ENCODE data around the gene PALLD.
"Not testable (repeated sequence)": the region's sequence is repeated elsewhere in the genome, so short reads cannot be mapped to it uniquely, and the experiment has no call there.

Gene PALLD

DNA sequence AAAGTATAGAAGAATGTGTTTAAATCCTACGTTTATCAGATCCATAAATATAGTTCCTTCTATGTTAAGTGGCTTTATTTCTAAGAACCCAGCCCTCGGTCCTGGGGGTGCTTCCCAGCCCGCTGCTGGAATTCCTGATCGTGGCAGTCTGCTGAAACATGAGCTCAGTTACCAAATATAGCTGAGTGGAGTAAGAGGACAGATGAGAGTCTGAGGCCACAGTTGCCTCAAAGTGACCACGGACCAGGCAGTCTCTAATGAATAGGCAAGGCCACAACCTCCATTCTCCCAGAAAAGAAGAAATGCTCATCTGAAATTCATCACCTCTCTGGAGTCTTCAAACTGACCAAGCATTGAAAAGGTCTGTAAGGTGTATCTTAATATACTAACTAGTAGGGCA, at the start of gene PALLD:
TSS of gene PALLD (plus strand) at position 219 of the 400 bp plus-strand sequence.
- peak; percentile 10 to 17 for DNase-seq

DNA sequence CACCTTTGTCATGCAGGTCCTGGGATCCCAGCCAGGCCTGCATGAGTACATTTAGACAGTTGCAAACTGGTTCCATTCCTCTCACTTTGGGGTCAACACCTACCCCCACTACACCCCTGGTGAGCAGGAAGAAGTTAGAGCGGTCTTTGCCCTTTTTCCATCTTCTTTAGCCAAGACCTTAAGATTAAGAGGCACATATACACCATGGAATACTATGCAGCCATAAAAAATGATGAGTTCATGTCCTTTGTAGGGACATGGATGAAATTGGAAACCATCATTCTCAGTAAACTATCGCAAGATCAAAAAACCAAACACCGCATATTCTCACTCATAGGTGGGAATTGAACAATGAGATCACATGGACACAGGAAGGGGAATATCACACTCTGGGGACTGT, 47.8 kb upstream of the PALLD start:
- DNase-seq: not testable (repeated sequence)

DNA sequence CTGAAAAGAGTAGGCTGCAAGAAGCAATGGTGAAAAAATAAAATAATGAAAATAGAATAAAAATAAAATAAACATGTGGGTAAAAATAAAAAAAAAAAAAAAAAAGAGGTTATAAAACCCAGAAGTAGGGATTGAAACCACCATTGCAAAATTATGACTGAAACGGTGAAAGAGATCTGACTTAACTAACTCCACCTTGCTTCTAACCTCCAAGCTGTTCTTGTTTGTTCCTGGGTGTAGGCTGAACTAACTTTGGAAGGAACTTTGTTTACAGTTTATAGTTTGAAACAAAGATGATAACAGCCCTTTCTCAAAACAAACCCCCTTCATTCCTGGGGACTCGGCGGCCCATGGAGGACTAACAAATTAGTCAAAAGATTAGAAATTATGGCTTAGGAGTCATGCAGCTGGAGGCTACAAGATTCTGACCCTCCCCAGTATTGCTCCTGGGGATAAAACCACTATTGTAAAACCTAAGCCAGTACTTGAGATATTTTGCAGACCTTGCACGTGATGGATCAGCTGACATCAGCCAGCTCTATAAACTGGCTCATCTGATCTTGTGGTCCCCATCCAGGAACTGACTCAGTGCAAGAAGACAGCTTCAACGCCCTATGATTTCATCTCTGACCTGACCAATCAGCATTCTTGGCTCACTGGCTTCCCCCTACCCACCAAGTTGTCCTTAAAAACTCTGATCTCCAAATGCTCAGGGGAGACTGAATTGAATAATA, 47.0 kb upstream of the PALLD start:
- DNase-seq: no peak

DNA sequence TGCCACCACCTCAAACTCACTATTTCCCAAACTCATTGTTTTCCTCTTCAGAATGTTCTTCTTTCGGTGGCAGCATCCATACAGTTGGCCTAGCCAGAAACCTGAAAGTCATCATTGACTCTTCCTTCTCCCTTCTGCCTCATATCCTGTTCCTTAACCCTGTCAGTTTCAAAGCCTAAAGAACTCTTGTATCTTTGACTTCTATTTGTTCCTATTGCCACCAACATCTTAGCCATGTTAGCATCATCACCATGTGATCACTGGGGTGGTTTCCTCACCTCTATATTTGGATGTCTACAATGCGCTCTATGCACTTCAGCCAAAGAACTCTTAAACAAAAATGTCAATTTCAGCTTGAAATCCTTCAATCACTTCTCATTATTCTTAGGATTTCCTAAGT, 45.5 kb upstream of the PALLD start:
- no peak for DNase-seq

DNA sequence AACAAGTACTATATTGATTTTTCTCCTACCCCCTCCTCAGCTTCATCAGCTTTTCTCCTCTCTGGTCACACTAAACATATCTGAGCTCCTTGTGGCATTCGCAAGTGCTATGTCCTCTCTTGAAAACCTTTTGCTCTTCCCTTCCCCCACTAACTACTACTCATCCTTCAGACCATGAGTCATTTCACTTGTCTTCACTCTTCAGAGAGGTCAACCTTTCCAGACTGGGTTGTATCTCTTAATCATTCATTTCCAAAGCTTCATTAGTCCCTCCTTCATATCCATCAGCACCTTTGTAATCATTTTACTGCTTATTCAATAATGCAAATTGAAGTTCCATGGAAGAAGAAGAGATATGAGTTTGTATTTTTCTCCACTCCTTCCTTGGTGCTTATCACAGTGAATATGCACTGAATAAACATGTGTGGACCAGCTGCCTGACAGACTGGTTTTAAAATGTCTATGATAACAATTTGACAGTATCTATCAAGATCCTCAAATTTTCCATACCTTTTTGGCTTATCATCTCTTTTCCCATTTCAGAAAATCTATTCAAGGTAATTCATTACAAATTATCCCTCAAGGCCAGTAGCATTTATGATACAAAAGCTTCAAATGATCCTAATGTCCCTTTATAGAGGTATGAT, 45.0 kb upstream of the PALLD start:
- DNase-seq: no peak

DNA sequence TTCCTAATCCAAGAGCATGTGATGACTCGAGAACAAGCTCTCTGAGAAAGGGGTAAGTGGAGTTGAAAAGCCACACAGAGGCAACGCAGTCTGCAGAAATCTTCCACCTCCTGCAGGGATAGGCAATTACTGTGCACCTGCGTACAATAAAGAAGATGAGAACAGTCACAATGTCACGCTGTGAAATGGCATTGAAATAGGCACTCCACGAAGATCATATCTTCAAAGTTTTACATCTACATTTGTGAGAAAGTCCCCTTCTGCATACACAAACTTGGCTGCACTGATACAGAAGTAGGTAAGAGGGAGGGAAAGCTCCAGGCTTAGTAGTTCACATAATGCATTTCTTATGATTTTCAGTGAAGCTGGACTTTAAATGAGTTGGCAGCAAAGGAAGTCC, 43.7 kb upstream of the PALLD start:
- no peak for DNase-seq

DNA sequence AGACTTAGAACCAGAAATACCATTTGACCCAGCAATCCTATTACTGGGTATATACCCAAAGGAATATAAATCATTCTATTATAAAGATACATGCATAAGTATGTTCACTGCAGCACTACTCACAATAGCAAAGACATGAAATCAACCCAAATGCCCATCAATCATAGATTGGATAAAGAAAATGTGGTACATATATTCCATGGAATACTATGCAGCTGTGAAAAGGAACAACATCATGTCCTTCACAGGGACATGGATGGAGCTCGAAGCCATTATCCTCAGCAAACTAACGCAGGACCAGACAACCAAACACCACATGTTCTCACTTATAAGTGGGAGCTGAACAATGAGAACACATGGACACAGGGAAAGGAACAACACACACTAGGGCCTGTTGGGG, 38.6 kb upstream of the PALLD start:
- not testable (repeated sequence) for DNase-seq

DNA sequence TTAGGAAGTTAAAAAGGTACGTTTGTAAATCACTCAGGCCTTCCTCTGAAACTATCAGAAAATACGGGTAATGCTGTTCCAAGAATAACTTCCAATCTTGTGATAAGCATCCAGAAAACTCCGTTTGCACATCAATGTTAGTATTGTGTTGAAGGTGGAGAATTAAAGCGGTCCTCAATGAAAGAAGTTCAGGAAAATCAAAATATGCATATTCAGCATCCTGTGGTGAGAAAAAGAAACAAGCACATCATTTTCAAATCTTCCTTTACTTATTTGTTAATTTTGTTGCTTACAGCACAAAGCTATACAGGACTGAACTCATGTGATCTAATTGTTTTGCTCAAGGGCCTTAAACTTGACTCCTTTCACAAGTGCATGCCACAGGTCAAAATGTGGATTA, 35.0 kb upstream of the PALLD start:
- DNase-seq: no peak

DNA sequence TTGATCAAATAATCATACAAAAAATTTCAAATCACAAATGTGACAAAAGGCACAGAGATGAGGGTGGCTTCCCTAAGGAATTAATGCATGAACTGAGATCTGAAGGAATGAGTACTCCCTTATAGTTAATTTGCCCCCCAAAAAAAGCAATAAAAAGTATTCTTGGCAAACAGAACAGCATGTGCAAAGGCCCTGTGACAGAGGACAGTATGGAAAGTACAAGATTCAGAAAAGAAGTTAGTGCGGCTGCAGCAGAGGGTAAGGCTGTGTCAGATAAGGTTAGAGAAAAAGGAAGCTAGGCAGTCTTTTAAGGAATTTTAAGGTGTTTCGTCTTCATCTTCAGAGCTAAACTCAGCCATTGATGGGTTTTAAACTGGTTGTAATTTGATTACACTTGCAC, 23.9 kb upstream of the PALLD start:
- no peak for DNase-seq

DNA sequence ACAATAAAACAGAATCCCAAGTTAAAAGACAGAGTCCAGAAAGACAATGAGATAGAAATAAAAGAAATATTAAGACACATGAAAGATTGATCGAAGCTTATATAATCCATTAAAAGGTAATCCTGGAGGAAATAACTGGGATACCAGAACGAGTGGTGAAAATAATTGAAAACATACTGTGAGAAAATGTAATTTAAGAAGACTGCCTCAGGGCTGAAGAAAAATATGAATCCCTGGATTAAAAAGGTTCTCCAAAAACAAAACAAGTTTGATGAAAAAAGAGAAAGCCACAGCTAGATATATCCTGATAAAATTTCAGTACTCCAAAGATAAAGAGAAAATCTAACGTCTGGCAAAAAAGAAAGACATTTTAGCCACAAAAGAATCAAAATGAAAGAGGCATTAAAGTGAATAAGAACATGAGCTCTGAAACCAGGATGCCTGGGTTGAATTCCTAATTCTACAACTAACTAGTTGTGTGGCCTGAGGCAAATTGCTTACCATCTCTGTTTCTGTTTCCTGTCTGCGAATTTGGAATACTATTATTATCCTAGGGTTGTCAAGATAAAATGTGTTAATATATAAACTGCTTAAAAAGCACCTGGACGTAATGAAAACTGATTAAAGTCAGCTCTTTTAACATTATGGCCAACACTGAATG, 22.1 kb upstream of the PALLD start:
- no peak for DNase-seq

DNA sequence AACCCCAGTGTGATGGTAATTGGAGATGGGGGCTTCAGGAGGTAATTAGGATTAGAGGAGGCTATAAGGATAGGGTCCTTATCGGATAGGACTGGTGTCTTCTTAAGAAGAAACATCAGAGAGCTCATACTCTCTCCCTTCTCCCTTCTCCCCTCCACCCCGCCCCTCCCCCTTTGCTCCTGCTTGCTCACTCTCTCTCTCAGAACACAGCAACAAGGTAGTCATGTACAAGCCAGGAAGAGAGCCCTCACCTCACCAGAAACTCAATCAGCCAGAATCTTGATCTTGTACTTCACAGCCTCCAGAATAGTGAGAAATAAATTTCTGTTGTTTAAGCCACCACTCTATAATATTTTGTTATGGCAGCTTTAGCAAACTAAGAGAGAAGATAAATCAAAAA, 21.1 kb upstream of the PALLD start:
- no peak for DNase-seq

DNA sequence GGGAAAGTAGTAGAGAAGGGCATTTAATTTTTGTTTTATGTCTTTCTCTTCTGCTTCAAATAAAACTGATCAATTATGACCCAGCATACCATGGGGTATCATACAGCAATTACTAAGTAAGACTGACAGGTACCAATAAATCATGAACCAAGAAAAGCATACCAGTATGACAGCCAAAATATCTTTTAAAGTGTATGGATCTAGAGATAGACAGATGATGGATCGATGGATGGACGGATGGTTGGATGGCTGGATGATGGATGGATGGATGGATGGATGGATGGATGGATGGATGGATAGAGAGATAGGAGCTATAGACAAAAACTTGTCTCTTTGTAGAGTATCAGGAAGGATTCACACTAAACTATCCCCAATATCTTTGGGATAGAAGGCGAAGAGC, 18.0 kb upstream of the PALLD start:
- DNase-seq: no peak

DNA sequence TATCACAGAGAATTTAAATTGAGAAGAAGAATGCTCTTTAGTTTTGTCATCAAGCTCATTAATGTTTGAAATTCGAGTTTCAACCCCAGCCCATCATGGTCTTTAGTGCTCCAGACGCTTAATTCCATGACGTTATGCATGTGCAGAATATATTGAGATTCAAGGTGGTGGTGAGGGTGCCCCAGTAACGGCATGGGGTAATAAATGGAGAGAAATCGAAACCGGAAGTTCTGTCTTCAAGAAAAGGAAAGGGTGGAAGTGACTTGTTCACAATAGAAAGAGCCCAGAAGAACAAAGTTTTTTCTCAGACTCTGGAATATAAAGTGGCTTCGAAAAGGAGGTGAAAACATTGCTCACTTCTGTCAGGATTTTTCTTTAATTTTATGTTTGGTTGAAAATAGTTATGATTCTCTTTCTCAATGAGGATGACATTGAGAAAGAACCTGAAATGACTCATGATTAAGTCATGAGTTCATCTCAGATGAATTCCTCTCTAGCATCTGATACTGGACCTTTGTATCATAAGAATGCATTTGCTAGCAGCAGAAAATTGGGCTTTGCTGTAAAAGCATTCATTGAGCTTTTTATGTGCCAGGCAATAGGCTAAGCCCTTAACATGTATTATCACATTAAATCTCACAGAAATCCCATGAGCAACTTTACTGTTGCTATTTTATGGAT, 15.8 kb upstream of the PALLD start:
- DNase-seq: peak; percentile 85 to 89

DNA sequence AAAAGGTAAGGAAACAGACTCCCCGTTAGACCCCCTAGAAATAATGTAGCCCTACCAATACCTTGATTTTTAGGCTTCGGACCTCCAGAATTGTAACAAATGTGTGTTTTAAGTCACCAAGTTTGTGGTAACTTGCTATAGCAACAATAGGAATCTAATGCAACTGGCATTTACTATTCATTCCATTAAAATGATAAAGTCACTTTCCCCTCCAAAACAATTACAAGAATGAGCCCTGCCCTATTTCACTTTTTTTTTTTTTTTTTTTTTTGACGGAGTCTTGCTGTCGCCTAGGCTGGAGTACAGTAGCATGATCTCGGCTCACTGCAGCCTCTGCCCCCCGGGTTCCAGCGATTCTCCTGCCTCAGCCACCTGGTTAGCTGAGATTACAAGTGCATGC, 13.0 kb upstream of the PALLD start:
- DNase-seq: no peak

DNA sequence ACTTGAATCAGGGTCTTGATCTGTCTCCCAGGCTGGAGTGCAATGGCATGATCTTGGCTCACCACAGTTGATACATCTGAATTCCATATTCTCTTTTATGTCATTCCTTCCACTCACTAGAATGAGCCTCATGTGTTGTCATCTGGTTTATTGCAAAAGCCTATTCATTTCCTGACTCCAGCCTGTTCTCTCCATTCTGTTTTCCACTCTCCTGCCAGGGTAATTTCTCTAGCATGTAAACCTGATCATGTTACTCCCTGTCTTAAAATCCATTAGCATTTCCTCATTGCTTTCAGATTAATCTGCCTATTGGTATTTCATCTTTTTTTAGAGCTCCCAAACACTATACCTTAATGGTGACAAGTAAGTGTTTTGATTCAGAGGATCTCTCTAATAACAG, 12.2 kb upstream of the PALLD start:
- no peak for DNase-seq

DNA sequence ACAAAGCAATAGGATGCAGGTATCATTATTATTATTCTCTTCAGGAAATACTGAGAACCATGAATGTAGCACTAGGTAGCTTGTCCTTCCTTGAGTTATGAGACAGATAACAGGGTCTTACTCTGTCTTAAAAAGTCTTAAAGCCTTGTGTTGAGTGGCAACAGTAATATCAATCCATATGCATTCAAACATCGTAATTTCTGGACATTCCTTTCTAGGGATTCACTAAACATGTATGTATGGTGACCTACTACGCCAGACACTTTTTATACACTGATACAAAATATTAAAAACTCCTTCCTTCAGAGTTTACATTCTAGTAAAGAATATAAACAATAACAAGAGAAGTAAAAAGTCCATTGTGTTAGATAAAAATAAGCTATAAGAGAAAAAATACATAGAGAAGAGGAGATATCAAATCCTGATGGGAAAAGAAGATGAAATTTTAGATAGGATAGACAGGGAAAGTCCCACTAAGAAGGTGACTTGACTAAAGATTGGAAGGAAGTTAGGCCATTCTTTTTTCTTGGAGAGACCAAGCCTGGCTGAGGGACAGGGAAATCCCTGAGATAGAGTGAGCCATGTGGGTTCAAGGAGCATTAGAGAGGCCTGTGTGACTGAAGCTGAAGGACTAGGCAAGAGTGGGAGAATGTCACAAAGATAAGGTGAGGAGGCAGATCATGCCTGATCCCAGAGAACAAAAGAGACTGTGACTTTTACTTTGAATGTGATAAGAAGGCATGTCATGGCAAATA, 11.5 kb upstream of the PALLD start:
- DNase-seq: no peak

DNA sequence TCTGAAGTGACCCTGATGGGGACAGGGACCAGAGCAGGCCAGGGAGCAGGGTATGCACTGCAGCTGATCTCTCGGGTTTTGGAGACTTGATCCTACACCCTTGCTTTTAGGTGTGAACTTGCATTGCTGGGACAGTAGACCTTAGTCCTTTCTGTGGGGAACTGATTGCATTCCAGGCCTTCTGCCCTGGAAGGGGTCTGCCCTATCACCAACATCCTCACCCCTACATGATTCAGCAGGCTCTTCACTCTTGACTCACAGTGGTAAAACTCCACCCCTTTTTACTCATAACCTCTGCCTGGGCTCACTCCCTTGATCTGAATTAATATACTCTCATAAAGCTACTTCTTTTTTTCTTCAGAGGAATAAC, 10.0 kb upstream of the PALLD start:
- DNase-seq: no peak

DNA sequence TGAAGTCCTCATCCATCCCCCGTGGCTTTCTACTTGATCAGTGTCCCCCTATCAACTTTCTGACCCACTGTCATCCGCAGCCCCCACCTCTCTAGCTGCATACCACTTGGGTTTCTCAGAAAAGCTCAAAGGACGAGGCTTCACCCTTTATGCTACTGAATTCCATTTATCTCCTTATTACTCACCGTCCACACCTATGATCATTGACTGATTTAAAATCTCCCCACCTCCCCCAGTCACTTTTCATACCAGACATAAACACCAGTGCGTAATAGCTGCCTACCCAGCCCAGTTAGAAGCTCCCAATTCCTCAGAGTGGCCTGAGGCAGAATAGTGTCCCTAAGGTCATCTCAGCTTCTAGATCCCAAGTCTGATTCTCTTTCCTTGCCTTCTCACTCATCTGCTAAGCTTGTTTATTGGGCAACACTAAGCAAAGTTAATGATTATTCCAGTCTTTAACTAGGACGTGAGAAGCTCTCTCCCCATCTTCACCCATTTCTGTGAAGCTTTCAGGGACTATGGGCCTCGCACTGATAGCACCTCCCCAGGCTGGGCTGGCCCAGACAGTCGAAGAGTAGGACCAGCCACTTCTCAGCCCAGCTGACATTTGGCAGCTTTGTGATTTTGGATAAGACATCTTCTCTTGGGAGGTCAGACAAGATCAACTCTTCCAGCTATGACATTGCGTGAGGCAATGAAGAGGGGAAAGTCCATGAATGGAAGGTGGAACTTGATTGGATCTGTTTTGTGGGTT, 9.4 kb upstream of the PALLD start:
- DNase-seq: no peak

DNA sequence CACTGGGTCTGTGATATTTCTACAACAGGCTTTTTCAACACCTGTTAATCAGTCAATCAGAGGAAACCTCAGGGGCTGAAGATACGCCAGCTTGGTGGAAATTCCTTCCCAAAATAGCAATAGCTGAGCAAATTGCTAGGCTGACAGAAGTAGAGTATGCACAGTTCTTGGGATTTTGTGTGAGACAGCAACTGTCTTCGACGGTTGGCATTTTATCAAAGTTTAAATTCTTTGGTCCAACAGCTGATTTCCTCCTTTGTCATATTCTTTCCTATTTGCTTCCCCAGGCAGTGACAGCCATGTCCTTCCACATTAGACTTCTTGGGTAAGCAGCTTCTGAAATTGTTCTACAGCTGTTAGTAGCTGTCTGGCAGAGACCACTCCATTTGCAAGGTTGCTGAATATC, 8.0 kb upstream of the PALLD start:
- DNase-seq: no peak

DNA sequence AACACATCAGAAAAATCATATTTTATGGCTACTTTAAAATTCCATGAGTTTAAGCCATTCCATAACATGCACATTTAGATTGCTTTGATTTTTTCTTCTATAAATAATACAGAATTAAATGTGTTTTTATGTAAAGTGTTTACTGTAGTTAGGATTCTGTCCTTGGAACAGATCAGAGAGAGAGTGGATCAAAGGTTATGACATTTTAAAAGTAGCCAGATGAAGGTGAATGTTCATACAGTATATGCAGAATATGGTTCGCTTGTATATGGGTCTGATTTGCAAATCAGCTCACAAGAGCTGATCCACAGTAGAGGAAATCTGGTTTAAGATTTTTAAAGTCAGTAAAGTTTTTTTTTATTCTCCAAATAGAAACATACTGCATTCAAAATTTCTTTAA, 7.2 kb upstream of the PALLD start:
- DNase-seq: no peak

DNA sequence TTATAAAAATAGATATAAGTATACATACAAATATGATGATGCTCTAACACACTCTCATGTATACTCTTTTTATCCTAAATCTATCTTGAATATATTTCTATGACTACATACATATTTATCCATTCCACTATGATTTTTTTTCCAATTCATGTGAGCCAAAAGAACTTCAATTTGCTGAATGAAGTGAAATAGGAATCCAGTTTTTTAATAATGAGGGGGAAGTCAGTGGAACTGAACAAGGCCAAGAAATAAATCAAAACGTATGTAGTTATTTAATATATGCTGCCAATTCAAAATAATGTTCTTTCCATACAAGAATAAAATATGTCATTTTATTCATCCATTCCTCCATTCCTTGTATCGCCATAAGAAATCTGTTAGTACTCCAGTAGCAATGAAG, 6.1 kb upstream of the PALLD start:
- no peak for DNase-seq

DNA sequence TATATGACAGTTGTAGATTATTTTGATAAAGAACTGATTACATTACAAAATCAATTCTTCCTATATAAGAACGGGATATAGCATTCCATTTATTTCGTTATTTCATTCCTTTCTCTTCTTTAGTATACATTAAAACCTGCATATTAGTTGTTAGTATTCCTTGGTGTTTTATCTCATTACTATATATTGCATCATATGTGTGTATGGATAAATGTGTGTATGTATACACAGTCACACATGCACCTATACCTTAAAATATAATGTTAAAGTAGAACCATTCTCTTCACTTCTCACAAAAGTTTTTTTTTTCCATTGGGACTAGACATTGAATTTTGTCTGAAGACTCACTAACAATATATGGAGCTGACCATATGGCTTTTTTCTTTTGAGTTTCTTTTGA, 5.3 kb upstream of the PALLD start:
- no peak for DNase-seq
